Posterior cingulate gyrus (tissue), 11 donors: Measurements from ENCODE around the gene NAT9.
A peak's percentile ranks its signal among the peaks of the same experiment; 100 is the strongest.

Source experiments
- DNase-seq, 10 donors: peaks; one replicate each; pipeline versions ENCODE4 v3.0.0 to v3.0.0-alpha.2; 2020 to 2021; ENCODE audit warnings: mixed read lengths in 3 of 10
- intact Hi-C: fragments of 100-400 bp; cut with DNase I; formaldehyde crosslinking; loops from one replicate; pipeline ENCODE4 v1.15.1; 2023

NAT9 gene

DNA sequence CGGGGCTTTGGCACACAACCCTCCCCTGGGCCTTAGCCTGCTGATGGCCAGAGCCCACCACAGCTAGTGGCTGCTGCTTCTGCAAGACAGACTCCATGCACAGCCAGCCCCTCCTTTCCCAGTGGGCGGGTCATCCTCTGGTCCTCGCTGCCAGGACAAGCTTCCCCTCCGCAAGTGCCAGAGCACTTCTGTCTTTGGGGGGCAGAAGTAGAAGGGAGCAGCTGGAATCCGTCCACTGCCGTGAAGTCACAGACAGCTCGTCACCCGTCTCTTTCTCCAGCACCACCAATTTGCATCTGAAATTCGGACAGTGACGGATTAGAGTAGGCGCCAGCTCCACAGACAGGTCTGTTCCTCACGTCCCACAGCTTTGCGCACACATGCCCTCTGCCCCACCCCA, 31.3 kb upstream of the NAT9 start:
- intact Hi-C loops: no loop called here
- no peak for DNase-seq

- intact Hi-C loops: no loop called here
- no peak for DNase-seq
Observed at GRCh38 chr17:74806334-74806733, 30.2 kb upstream of the NAT9 start.

DNA sequence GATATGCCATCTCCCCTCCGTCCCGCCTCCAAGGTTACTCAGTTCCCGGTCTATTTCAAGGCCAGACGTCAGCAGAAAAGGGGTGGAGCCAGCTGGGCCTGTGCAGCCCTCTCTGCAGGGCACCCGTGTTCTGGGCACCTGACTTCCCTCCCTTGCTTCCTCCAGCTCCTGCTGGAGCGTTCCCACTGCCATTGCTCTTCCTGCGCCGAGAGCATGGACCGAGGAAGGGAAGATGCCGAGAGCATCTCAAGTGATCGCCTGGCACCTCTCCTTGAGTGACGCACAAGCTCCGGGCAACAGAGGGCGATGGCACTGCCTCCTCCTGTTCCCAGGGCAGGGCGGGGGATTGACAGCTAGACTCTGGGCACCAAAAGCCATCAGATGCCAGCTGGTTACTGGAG, 29.4 kb upstream of the NAT9 start:
- peak in 2 of 10 donors; percentile 23 to 33 for DNase-seq
- intact Hi-C loops: no loop called here

- intact Hi-C loops: no loop called here
- DNase-seq: no peak
Observed at GRCh38 chr17:74804683-74805082, 28.5 kb upstream of the NAT9 start.

DNA sequence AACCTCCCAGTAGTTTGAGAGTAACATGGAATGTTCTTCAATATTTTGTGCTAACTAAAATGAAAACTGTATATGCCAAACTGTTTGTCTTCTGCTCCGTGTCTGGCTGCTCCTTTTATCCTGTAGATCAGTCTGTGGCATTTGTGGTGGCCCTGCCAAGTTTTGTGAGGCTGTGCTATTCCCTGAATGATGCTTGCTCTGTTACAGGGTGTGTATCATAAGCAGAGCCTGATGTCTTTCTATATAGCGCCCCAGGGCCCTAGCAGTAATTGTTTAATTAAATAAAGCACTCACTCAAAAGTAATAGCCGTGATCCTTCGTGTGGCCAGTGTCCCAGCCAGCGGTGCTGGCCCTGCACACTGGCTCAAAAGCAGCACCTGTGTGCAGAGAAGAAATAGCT, 27.8 kb upstream of the NAT9 start:
- DNase-seq: no peak
- intact Hi-C loops: no loop called here

DNA sequence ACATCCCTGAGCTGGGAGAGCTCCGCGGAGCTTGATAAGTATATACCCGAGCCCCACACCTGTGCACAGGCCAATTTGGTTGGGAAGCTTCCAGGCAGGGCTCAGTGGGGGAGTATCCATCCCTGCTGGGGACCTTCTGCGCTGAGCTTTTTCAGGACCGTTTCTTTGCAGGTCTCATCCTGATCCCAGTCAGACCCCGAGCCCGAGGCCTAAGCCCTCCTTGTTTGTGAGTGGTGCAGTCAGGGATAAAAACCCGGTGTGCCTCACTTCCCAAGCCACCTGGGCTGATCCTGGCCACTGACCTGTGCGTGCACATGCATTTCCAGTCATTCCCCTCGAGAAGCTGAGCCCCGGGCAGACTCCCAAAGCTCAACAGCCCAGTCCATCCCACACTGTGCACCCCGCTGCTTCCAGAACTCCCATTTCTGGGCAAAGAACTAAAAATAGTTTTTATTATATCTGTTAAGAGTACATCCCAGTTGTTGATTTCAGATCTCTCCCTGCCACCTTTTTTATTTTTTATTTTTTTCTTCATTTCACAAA, 27.3 kb upstream of the NAT9 start:
- intact Hi-C loops: no loop called here
- DNase-seq: no peak

- intact Hi-C loops: no loop called here
- DNase-seq: no peak
Observed at GRCh38 chr17:74801896-74802295, 25.8 kb upstream of the NAT9 start.

GRCh38 chr17:74800531-74800930, 24.4 kb upstream of the NAT9 start:
- intact Hi-C loops: no loop called here
- no peak for DNase-seq

DNA sequence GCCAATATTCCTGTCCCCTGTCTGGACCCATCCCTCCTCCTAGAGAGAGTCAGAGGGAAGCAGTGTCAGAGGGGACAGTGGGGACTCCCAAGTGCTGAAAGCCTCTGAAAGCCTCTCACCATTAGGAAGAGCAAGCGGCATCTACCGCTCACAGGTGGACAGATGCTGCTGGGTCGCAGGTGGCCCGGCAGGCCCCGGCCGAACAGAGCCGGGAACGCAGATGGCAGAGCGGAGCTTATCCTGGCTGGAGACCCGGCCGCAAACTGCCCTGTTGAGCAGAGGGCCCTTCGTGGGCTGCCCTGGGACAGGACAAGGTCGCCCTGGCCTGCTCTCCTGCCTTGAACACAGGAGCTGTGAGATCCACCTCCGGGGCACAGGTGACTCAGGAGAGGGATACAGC, 23.0 kb upstream of the NAT9 start:
- intact Hi-C loops: no loop called here
- no peak for DNase-seq

- DNase-seq: no peak
- intact Hi-C loops: no loop called here
Observed at GRCh38 chr17:74798239-74798707, 22.1 kb upstream of the NAT9 start.

- intact Hi-C loops: no loop called here
- DNase-seq: no peak
Observed at GRCh38 chr17:74797824-74798223, 21.7 kb upstream of the NAT9 start.

GRCh38 chr17:74796866-74797265, 20.7 kb upstream of the NAT9 start:
- no peak for DNase-seq
- intact Hi-C loops: no loop called here

DNA sequence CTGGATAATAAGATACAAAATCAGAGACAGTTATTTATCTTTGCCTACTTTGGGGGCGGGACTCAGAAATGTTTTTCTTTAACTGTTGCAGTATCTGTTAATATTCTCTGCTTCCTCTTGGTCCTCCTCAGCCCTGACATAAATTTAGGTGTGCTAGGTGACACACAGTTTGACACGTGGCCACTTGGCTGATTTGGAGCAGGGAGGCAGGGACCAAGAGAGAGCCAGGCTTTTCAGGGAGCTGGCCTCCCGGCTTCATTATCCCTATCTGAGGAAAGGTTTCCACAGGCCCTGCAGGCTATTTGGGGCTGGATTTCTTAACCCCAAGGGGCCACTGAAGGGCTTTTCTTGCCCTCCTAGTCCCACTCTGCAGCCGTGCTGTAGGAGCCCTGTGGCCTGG, 20.1 kb upstream of the NAT9 start:
- intact Hi-C loops: no loop called here
- DNase-seq: no peak

GRCh38 chr17:74795327-74796020, 19.3 kb upstream of the NAT9 start:
- intact Hi-C loops: no loop called here
- DNase-seq: peak in 2 of 10 donors; percentile 48 to 87

- DNase-seq: peak in 1 of 10 donors; percentile 47
- intact Hi-C loops: no loop called here
Observed at GRCh38 chr17:74792586-74793105, 16.5 kb upstream of the NAT9 start.

- no peak for DNase-seq
- intact Hi-C loops: loop anchor here (1.0 kb wide), 1 partner anchor 75 kb away; no protein-coding TSS in a partner anchor
Observed at GRCh38 chr17:74790161-74791058, 14.3 kb upstream of the NAT9 start.

DNA sequence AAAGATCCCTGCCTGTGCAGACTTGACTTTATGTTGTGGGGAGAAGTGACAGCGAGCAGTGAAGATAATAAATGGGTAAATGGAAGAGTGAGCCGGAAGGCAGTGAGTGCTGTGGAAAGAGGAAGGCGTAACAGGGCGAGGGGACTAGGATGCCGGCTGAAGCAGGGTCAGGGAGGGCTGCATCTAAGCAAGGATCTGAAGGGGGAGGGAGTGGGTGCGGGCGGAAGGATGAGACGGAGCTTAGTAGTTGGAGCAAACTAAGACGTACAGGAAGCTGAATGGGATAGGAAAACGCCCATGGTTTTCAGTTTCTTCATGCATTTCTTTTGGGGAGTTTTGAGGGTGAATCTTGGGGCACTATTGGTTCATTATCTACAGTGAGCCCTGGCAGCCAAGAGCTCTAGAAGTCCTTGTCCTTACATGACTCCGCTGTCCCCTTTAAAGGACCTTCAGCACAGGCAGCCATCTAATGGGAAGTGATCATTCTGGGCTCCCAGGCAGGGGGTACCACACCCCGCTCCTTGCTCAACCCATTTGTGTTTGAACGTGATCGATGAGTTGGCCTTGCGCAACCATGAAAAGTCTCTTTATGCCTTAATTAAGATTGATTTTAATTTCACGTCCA, 10.4 kb upstream of the NAT9 start:
- intact Hi-C loops: no loop called here
- no peak for DNase-seq

GRCh38 chr17:74785981-74786360, 9.8 kb upstream of the NAT9 start:
- peak in 1 of 10 donors; percentile 70 for DNase-seq
- intact Hi-C loops: no loop called here

GRCh38 chr17:74785096-74785980, 9.2 kb upstream of the NAT9 start:
- intact Hi-C loops: no loop called here
- peak in 1 of 10 donors; percentile 55 for DNase-seq
